ENCODE data around the gene EMP2.
A peak's percentile ranks its signal among the peaks of the same experiment; 100 is the strongest.
"Not testable (repeated sequence)": the region's sequence is repeated elsewhere in the genome, so short reads cannot be mapped to it uniquely, and the experiment has no call there.

The EMP2 gene

GRCh38 chr16:10578474-10579316 lies 1.7 kb downstream of the EMP2 start:
- no peak for DNase-seq (ENCODE audit: low read depth in 2 of 2)

GRCh38 chr16:10577305-10578202 lies 2.8 kb downstream of the EMP2 start:
- DNase-seq (ENCODE audit: low read depth in 2 of 2), result no peak

- DNase-seq (ENCODE audit: low read depth in 2 of 2), result no peak
Measured at GRCh38 chr16:10576390-10577304, 3.8 kb downstream of the EMP2 start.

- no peak for DNase-seq (ENCODE audit: low read depth in 2 of 2)
Measured at GRCh38 chr16:10575506-10576130, 4.8 kb downstream of the EMP2 start.

- no peak for DNase-seq (ENCODE audit: low read depth in 2 of 2)
Measured at GRCh38 chr16:10572611-10573010, 7.8 kb downstream of the EMP2 start.

GRCh38 chr16:10571354-10571753 lies 9.0 kb downstream of the EMP2 start:
- no peak for DNase-seq (ENCODE audit: low read depth in 2 of 2)

GRCh38 chr16:10569621-10570020 lies 10.8 kb downstream of the EMP2 start:
- no peak for DNase-seq (ENCODE audit: low read depth in 2 of 2)

GRCh38 chr16:10566613-10567012 lies 13.8 kb downstream of the EMP2 start:
- DNase-seq (ENCODE audit: low read depth in 2 of 2), result no peak

- no peak for DNase-seq (ENCODE audit: low read depth in 2 of 2)
Measured at GRCh38 chr16:10565167-10565566, 15.2 kb downstream of the EMP2 start.

GRCh38 chr16:10564591-10564990 lies 15.8 kb downstream of the EMP2 start:
- DNase-seq (ENCODE audit: low read depth in 2 of 2), result no peak

GRCh38 chr16:10562361-10562899 lies 18.0 kb downstream of the EMP2 start:
- no peak for DNase-seq (ENCODE audit: low read depth in 2 of 2)

GRCh38 chr16:10561425-10561824 lies 19.0 kb downstream of the EMP2 start:
- DNase-seq (ENCODE audit: low read depth in 2 of 2), result no peak

GRCh38 chr16:10561001-10561400 lies 19.4 kb downstream of the EMP2 start:
- DNase-seq (ENCODE audit: low read depth in 2 of 2), result no peak

GRCh38 chr16:10559792-10560191 lies 20.6 kb downstream of the EMP2 start:
- not testable (repeated sequence) for DNase-seq (ENCODE audit: low read depth in 2 of 2)

- no peak for DNase-seq (ENCODE audit: low read depth in 2 of 2)
Measured at GRCh38 chr16:10558746-10559641, 21.4 kb downstream of the EMP2 start.

GRCh38 chr16:10558305-10558704 lies 22.1 kb downstream of the EMP2 start:
- DNase-seq (ENCODE audit: low read depth in 2 of 2), result no peak

GRCh38 chr16:10557750-10558149 lies 22.6 kb downstream of the EMP2 start:
- no peak for DNase-seq (ENCODE audit: low read depth in 2 of 2)

- DNase-seq (ENCODE audit: low read depth in 2 of 2), result no peak
Measured at GRCh38 chr16:10556236-10556635, 24.2 kb downstream of the EMP2 start.

- DNase-seq (ENCODE audit: low read depth in 2 of 2), result no peak
Measured at GRCh38 chr16:10554569-10554968, 25.8 kb downstream of the EMP2 start.

GRCh38 chr16:10552998-10553491 lies 27.4 kb downstream of the EMP2 start:
- peak; percentile 30 to 56 for DNase-seq (ENCODE audit: low read depth in 2 of 2)
